GM12878 (cell line): ENCODE data around the gene AANAT.

Experiments
- NRF1 ChIP-seq: conservative IDR thresholded peaks from 2 replicates; pipeline ENCODE4 v1.6.1; 2011; ENCODE audit warnings: mild to moderate bottlenecking, low read depth, low read length, improper control_type of control experiment
- RBBP5 ChIP-seq: fragments of 200-600 bp; sonication (generic); conservative IDR thresholded peaks from 2 replicates; pipeline ENCODE4 v1.6.1; 2016
- SRF ChIP-seq, 2 experiments: IDR thresholded peaks; 2 replicates each; pipeline ENCODE4 v1.6.1; 2011; ENCODE audit warnings: low read depth in 2 of 2, low read length in 2 of 2, mild to moderate bottlenecking in 1 of 2, moderate library complexity in 1 of 2

- no peak for TF ChIP-seq RBBP5
- TF ChIP-seq SRF (IDR thresholded peaks at IDR 0.05; ENCODE audit: low read depth in 2 of 2, low read length in 2 of 2), result no peak
- no peak for TF ChIP-seq NRF1
These were observed 24.8 kb upstream of the AANAT start for GRCh38 chr17:76442341-76443338.
